ENCODE measurements around the gene WDPCP. TPM values are rescaled to one million over a fixed set of nuclear protein-coding genes. Genes with fewer than 3 reads are reported as not detected.
"Not testable (repeated sequence)": the region's sequence is repeated elsewhere in the genome, so short reads cannot be mapped to it uniquely, and the experiment has no call there.

WDPCP gene
- total RNA-seq, 3 donors from 2014 or later = 5.3 to 15.4 (median 7.5) TPM

- DNase-seq (no peak), ATAC-seq (no peak)
- H3K4me3 ChIP-seq = no peak overlapping the region
- H3K4me1 ChIP-seq (ENCODE audit: low read depth) = no peaks in the 10 kb centered on the region
- H3K36me3 ChIP-seq (ENCODE audit: low read depth) = no peaks in the 10 kb centered on the region
- intact Hi-C loops (cut with DNase I, micrococcal nuclease) = no loop called here
- TF ChIP-seq, protein P1, sequence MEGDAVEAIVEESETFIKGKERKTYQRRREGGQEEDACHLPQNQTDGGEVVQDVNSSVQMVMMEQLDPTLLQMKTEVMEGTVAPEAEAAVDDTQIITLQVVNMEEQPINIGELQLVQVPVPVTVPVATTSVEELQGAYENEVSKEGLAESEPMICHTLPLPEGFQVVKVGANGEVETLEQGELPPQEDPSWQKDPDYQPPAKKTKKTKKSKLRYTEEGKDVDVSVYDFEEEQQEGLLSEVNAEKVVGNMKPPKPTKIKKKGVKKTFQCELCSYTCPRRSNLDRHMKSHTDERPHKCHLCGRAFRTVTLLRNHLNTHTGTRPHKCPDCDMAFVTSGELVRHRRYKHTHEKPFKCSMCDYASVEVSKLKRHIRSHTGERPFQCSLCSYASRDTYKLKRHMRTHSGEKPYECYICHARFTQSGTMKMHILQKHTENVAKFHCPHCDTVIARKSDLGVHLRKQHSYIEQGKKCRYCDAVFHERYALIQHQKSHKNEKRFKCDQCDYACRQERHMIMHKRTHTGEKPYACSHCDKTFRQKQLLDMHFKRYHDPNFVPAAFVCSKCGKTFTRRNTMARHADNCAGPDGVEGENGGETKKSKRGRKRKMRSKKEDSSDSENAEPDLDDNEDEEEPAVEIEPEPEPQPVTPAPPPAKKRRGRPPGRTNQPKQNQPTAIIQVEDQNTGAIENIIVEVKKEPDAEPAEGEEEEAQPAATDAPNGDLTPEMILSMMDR (IDR thresholded peaks at IDR 0.05) = no peak
- H3K9me3 ChIP-seq = peaks cover 78% of the 10 kb centered on the region
Measured at GRCh38 chr2:63301481-63301880, 286.8 kb downstream of the WDPCP start.

DNA sequence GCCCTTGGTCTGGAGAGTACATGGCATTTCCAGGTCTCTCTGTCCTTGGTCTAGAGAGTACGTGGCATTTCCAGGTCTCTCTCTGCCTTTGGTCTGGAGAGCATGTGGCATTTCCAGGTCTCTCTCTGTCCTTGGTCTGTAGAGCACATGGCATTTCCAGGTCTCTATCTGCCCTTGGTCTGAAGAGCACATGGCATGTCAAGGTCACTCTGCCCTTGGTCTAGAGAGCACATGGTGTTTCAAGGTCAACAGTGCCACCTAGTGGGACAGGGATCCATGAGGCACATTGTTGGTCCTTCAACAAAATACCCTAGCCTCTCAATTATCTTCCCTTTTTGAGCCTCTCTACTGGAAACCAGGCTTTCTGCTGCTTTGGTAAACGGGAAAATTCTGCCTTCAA, 287.4 kb downstream of the WDPCP start:
- intact Hi-C loops (cut with DNase I, micrococcal nuclease) = no loop called here
- peaks cover 78% of the 10 kb centered on the region for H3K9me3 ChIP-seq
- TF ChIP-seq, protein P1 (IDR thresholded peaks at IDR 0.05) = no peak

GRCh38 chr2:63287956-63288355, 300.3 kb downstream of the WDPCP start:
- no peaks in the 10 kb centered on the region for H3K36me3 ChIP-seq (ENCODE audit: low read depth)
- DNase-seq (no peak), ATAC-seq (no peak)
- intact Hi-C loops (cut with DNase I, micrococcal nuclease) = no loop called here
- H3K9me3 ChIP-seq = peaks cover 36% of the 10 kb centered on the region
- no peak overlapping the region for H3K4me3 ChIP-seq
- TF ChIP-seq, protein P1 (IDR thresholded peaks at IDR 0.05) = no peak
- no peaks in the 10 kb centered on the region for H3K4me1 ChIP-seq (ENCODE audit: low read depth)

More for the DNA sequence above, 287.4 kb downstream of the WDPCP start:
- Histone ChIP-seq H3K36me3 (ENCODE audit: low read depth) (no peaks in the 10 kb centered on the region), H3K4me3 (no peak overlapping the region), H3K4me1 (ENCODE audit: low read depth) (no peaks in the 10 kb centered on the region)
- DNase-seq = no peak
- no peak for ATAC-seq

DNA sequence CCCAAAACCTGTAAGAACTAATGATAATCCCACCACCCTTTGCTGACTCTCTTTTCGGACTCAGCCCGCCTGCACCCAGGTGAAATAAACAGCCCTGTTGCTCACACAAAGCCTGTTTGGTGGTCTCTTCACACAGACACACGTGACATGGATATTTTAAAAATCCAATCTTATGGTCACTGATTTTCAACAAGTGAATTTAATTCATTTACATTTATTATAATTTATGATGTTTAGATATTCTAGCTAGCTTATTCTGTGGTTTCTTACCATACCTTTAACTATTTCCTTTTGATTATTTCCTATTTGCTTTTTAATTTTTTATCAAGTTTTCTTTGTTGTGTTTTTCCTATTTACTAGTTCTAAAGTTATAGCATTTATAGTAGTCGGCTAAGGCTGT, 301.8 kb downstream of the WDPCP start:
- intact Hi-C loops (cut with DNase I, micrococcal nuclease); H3K36me3 ChIP-seq (ENCODE audit: low read depth); ATAC-seq; DNase-seq; H3K4me3 ChIP-seq; H3K4me1 ChIP-seq (ENCODE audit: low read depth): not testable (repeated sequence)
- peaks cover 39% of the 10 kb centered on the region for H3K9me3 ChIP-seq

GRCh38 chr2:63283273-63283672, 305.0 kb downstream of the WDPCP start:
- ATAC-seq (no peak), DNase-seq (no peak)
- Histone ChIP-seq H3K4me1 (ENCODE audit: low read depth) (no peaks in the 10 kb centered on the region), H3K4me3 (no peak overlapping the region), H3K9me3 (peaks cover 56% of the 10 kb centered on the region), H3K36me3 (ENCODE audit: low read depth) (no peaks in the 10 kb centered on the region)
- intact Hi-C loops (cut with DNase I, micrococcal nuclease) = no loop called here
- TF ChIP-seq, protein P1 (IDR thresholded peaks at IDR 0.05) = no peak

DNA sequence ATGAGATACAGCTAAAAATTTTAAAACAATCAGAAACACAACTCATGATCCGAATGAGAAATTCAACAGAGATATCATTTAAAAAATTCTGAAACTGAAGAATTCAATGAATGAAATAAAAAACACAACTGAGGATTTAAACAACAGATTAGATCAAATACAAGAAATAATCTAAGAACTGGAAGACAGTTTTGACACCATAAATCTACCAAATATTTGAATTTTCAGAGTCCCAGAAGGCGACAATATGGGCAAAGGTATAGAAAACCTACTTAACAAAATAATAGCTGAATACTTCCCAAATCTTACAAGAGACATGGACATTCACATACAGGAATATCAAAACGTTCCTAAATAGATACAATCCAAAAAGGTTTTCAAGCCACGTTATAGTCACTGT, 315.7 kb downstream of the WDPCP start:
- intact Hi-C loops (cut with DNase I, micrococcal nuclease) = no loop called here
- TF ChIP-seq, protein P1 (IDR thresholded peaks at IDR 0.05) = no peak

More for the DNA sequence above, 315.7 kb downstream of the WDPCP start:
- DNase-seq (no peak), ATAC-seq (no peak)
- Histone ChIP-seq H3K9me3 (peaks cover 42% of the 10 kb centered on the region), H3K4me3 (no peak overlapping the region), H3K36me3 (ENCODE audit: low read depth) (no peaks in the 10 kb centered on the region), H3K4me1 (ENCODE audit: low read depth) (no peaks in the 10 kb centered on the region)

Measured in mucosa of descending colon (tissue), 3 donors.